GM19372 (cell line): Measurements from ENCODE around the gene SLC35B3.
"Not testable (repeated sequence)": the region's sequence is repeated elsewhere in the genome, so short reads cannot be mapped to it uniquely, and the experiment has no call there.

Experiments used
- ATAC-seq: cut with Tn5 transposase; IDR thresholded peaks from one replicate; pipeline ENCODE4 v1.9.1; 2021; ENCODE audit warnings: mild to moderate bottlenecking, low read depth, moderate library complexity; ENCODE audit not compliant: unreplicated experiment

The SLC35B3 gene

GRCh38 chr6:8415913-8416312 lies 19.4 kb downstream of the SLC35B3 start:
- ATAC-seq: no peak

GRCh38 chr6:8415280-8415679 lies 20.1 kb downstream of the SLC35B3 start:
- no peak for ATAC-seq

- no peak for ATAC-seq
Measured at GRCh38 chr6:8414844-8415243, 20.5 kb downstream of the SLC35B3 start.

GRCh38 chr6:8405946-8406345 lies 29.4 kb downstream of the SLC35B3 start:
- ATAC-seq: not testable (repeated sequence)

GRCh38 chr6:8402546-8402945 lies 32.8 kb downstream of the SLC35B3 start:
- ATAC-seq: no peak

GRCh38 chr6:8400663-8401062 lies 34.7 kb downstream of the SLC35B3 start:
- no peak for ATAC-seq

GRCh38 chr6:8392569-8392968 lies 42.8 kb downstream of the SLC35B3 start:
- ATAC-seq: no peak

GRCh38 chr6:8391934-8392333 lies 43.4 kb downstream of the SLC35B3 start:
- no peak for ATAC-seq

- no peak for ATAC-seq
Measured at GRCh38 chr6:8389036-8389818, 46.1 kb downstream of the SLC35B3 start.

GRCh38 chr6:8387942-8388437 lies 47.4 kb downstream of the SLC35B3 start:
- no peak for ATAC-seq

- no peak for ATAC-seq
Measured at GRCh38 chr6:8383584-8383983, 51.8 kb downstream of the SLC35B3 start.

GRCh38 chr6:8382434-8382833 lies 52.9 kb downstream of the SLC35B3 start:
- no peak for ATAC-seq

- no peak for ATAC-seq
Measured at GRCh38 chr6:8375916-8376315, 59.4 kb downstream of the SLC35B3 start.
